K562 (cell line): ENCODE data around the gene TEX9. TPM values are rescaled to one million over a fixed set of nuclear protein-coding genes. Genes with fewer than 3 reads are reported as not detected.

Experiments used
- CTCFL ChIP-seq: IDR thresholded peaks from 2 replicates; pipeline ENCODE4 v1.6.1; 2011; ENCODE audit warnings: borderline replicate concordance, low read depth, mild to moderate bottlenecking, moderate library complexity, low read length; ENCODE audit not compliant: insufficient read depth, poor library complexity, severe bottlenecking
- GATA2 ChIP-seq: sonication (generic); formaldehyde crosslinking; IDR thresholded peaks from 2 replicates; pipeline ENCODE4 v1.4.0; 2020; ENCODE audit warnings: mild to moderate bottlenecking, missing genetic modification reagents
- HOMEZ ChIP-seq: fragments of 250-450 bp; sonication (Bioruptor Pico); IDR thresholded peaks from 2 replicates; pipeline ENCODE4 v1.4.0; 2020; ENCODE audit warnings: mild to moderate bottlenecking, moderate library complexity
- RBFOX2 ChIP-seq: fragments of 200-400 bp; formaldehyde crosslinking; IDR thresholded peaks from 2 replicates; pipeline ENCODE4 v1.6.1; 2017; ENCODE audit warnings: low read depth, mild to moderate bottlenecking, low read length, moderate library complexity
- SUPT5H ChIP-seq: fragments of 450-650 bp; IDR thresholded peaks from 2 replicates; pipeline ENCODE4 v1.6.1; 2016
- TSHZ1 ChIP-seq: fragments of 250-450 bp; sonication (Bioruptor Pico); IDR thresholded peaks from 2 replicates; pipeline ENCODE4 v1.4.0; 2020; ENCODE audit warnings: mild to moderate bottlenecking, moderate library complexity
- ZNF354B ChIP-seq: fragments of 250-450 bp; sonication (Bioruptor Pico); IDR thresholded peaks from 2 replicates; pipeline ENCODE4 v1.4.0; 2020
- ZNF511 ChIP-seq: sonication (generic); formaldehyde crosslinking; IDR thresholded peaks from 2 replicates; pipeline ENCODE4 v1.8.0; 2022; ENCODE audit warnings: mild to moderate bottlenecking, missing genetic modification reagents
- ZNF551 ChIP-seq: fragments of 250-450 bp; sonication (Bioruptor Pico); IDR thresholded peaks from 2 replicates; pipeline ENCODE4 v1.5.0; 2021; ENCODE audit warnings: mild to moderate bottlenecking, moderate library complexity
- ZNF644 ChIP-seq: fragments of 200-800 bp; sonication (Bioruptor generic); IDR thresholded peaks from 2 replicates; pipeline ENCODE4 v1.6.1; 2016; ENCODE audit warnings: low read depth, missing genetic modification characterization, missing compliant biosample characterization
- polyA plus RNA-seq, 8 experiments: library from polyadenylated mRNA; depleted of rRNA in 4 of 8; stranded (reverse) in 5 of 8; unstranded in 3 of 8; fragments of >200 nt; fragmentation: Nextera tagmentation in 2 of 8; fragmentation: Illumina TruSeq in 1 of 8; extraction: Ambion mirVana in 2 of 8; extraction: Trizol in 1 of 8; gene quantifications; 2 replicates each; pipeline versions ENCODE4 v1.2.1 to v1.2.3, GENCODE V29; 2011 to 2014; ENCODE audit warnings: inconsistent platforms in 1 of 8, missing spikeins in 1 of 8
- total RNA-seq, 7 experiments: library from RNA; depleted of rRNA in 6 of 7; stranded (reverse); fragments of >200 nt in 6 of 7; fragmentation: Illumina TruSeq in 2 of 7; extraction: Trizol in 2 of 7; gene quantifications; 2 replicates each; pipeline versions ENCODE4 v1.2.1 to v1.2.3, GENCODE V29; 2011 to 2021; ENCODE audit warnings: low replicate concordance in 1 of 7
- TF ChIP-seq, protein P1 (sequence below): sonication (generic); formaldehyde crosslinking; IDR thresholded peaks from 2 replicates; pipeline ENCODE4 v1.8.1; 2023; ENCODE audit warnings: mild to moderate bottlenecking, missing genetic modification reagents
- TF ChIP-seq, protein P2 (sequence below): conservative IDR thresholded peaks from 2 replicates; pipeline ENCODE4 v1.6.1; 2011; ENCODE audit warnings: low read depth, mild to moderate bottlenecking, low read length; ENCODE audit not compliant: control insufficient read depth

The TEX9 gene
- total and polyA plus RNA-seq, 9 of the 15 experiments (the other 6 are each of a cell fraction or from before 2014, with no cell fraction given), result 0.93 to 3.6 (median 2.4) TPM

DNA sequence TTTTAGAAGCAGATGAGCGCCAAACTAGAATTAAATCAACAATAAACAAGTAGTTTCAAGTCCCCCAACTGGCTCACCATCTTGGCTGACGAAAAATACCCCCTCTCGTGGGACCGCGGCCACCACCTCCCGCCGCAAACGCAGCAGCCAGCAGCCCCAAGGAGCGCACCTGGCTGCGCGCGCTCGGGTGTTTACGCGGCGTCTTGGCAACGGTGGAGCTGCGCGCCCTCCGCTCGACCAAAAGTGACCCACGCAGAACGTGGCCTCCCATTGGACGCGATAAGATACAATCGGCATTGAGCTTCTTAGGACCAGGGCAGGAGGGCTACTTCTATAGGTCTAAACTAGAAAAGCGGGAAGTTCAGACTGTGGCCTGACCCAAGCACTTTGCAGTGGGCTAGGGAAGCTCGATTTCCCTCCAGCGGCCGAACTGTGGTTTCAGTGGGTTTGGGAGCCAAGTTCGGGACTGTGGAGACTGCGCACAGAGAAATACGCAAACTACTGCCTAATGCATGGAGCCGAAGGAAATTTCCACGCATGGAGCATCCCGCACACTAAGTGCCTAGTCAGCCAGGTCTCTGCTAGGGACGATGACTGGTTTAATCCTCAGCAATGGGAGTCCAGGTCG, 99.8 kb downstream of the TEX9 start, which contains the start of gene MNS1 (continued):
- TF ChIP-seq CTCFL (no peak), HOMEZ (no peak), GATA2 (no peak), RBFOX2 (peak; percentile 70), ZNF551 (CRISPR knock-in tag) (no peak), ZNF511 (CRISPR knock-in tag) (no peak), TSHZ1 (CRISPR knock-in tag) (no peak), SUPT5H (peak; percentile 47; the same call in 1 of the 2 replicates), ZNF644 (no peak), ZNF354B (no peak)
- TF ChIP-seq, protein P1, sequence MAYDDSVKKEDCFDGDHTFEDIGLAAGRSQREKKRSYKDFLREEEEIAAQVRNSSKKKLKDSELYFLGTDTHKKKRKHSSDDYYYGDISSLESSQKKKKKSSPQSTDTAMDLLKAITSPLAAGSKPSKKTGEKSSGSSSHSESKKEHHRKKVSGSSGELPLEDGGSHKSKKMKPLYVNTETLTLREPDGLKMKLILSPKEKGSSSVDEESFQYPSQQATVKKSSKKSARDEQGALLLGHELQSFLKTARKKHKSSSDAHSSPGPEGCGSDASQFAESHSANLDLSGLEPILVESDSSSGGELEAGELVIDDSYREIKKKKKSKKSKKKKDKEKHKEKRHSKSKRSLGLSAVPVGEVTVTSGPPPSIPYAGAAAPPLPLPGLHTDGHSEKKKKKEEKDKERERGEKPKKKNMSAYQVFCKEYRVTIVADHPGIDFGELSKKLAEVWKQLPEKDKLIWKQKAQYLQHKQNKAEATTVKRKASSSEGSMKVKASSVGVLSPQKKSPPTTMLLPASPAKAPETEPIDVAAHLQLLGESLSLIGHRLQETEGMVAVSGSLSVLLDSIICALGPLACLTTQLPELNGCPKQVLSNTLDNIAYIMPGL (CRISPR knock-in tag), result no peak
- TF ChIP-seq, protein P2, sequence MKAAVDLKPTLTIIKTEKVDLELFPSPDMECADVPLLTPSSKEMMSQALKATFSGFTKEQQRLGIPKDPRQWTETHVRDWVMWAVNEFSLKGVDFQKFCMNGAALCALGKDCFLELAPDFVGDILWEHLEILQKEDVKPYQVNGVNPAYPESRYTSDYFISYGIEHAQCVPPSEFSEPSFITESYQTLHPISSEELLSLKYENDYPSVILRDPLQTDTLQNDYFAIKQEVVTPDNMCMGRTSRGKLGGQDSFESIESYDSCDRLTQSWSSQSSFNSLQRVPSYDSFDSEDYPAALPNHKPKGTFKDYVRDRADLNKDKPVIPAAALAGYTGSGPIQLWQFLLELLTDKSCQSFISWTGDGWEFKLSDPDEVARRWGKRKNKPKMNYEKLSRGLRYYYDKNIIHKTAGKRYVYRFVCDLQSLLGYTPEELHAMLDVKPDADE, result no peak; the same call in 1 of the 2 replicates
